ENCODE measurements around the gene PDLIM3.
"Not testable (repeated sequence)": the region's sequence is repeated elsewhere in the genome, so short reads cannot be mapped to it uniquely, and the experiment has no call there.

PDLIM3 gene

GRCh38 chr4:185565696-185566095 lies 30.4 kb upstream of the PDLIM3 start:
- H3K27ac ChIP-seq = no peak overlapping the region

GRCh38 chr4:185564349-185564748 lies 29.0 kb upstream of the PDLIM3 start:
- TF ChIP-seq CTCF (conservative IDR thresholded peaks at IDR 0.05) (no peak), ZFX (IDR thresholded peaks at IDR 0.05) (no peak)

More at GRCh38 chr4:185565696-185566095, 30.4 kb upstream of the PDLIM3 start:
- TF ChIP-seq CTCF (conservative IDR thresholded peaks at IDR 0.05) (no peak), ZFX (IDR thresholded peaks at IDR 0.05) (no peak)

GRCh38 chr4:185562531-185562930 lies 27.2 kb upstream of the PDLIM3 start:
- no peak overlapping the region for H3K27ac ChIP-seq
- TF ChIP-seq ZFX (IDR thresholded peaks at IDR 0.05) (no peak), CTCF (conservative IDR thresholded peaks at IDR 0.05) (no peak)

More at GRCh38 chr4:185564349-185564748, 29.0 kb upstream of the PDLIM3 start:
- no peak overlapping the region for H3K27ac ChIP-seq

- H3K27ac ChIP-seq = no peak overlapping the region
Measured at GRCh38 chr4:185560316-185560715, 25.0 kb upstream of the PDLIM3 start.

GRCh38 chr4:185559915-185560281 lies 24.6 kb upstream of the PDLIM3 start:
- TF ChIP-seq CTCF (conservative IDR thresholded peaks at IDR 0.05) = no peak
- TF ChIP-seq ZFX (IDR thresholded peaks at IDR 0.05) = no peak
- H3K27ac ChIP-seq = no peak overlapping the region

More at GRCh38 chr4:185560316-185560715, 25.0 kb upstream of the PDLIM3 start:
- TF ChIP-seq ZFX (IDR thresholded peaks at IDR 0.05) (no peak), CTCF (conservative IDR thresholded peaks at IDR 0.05) (no peak)

- H3K27ac ChIP-seq = not testable (repeated sequence)
Measured at GRCh38 chr4:185559251-185559914, 24.1 kb upstream of the PDLIM3 start.

GRCh38 chr4:185554365-185555126 lies 19.2 kb upstream of the PDLIM3 start:
- TF ChIP-seq ZFX (IDR thresholded peaks at IDR 0.05) (no peak), CTCF (conservative IDR thresholded peaks at IDR 0.05) (no peak)
- no peak overlapping the region for H3K27ac ChIP-seq

Data from C4-2B (cell line).